HepG2 (cell line): ENCODE data around the gene CISD1. TPM values are rescaled to one million over a fixed set of nuclear protein-coding genes. Genes with fewer than 3 reads are reported as not detected.
A peak's percentile ranks its signal among the peaks of the same experiment; 100 is the strongest.

Experiments used
- BRCA1 ChIP-seq: sonication (generic); formaldehyde crosslinking; IDR thresholded peaks from 2 replicates; pipeline ENCODE4 v1.4.0; 2020; ENCODE audit warnings: missing genetic modification reagents
- CREM ChIP-seq, 2 experiments: sonication (generic) in 1 of 2; formaldehyde crosslinking in 1 of 2; IDR thresholded peaks; 2 replicates each; pipeline versions ENCODE4 v1.4.0 to v1.6.1; 2016 to 2020; ENCODE audit warnings: antibody characterized with exemption in 1 of 2, mild to moderate bottlenecking in 1 of 2, missing genetic modification reagents in 1 of 2
- HHEX ChIP-seq: IDR thresholded peaks from 2 replicates; pipeline ENCODE4 v1.6.1; 2016; ENCODE audit warnings: control low read depth
- ISL2 ChIP-seq: sonication (generic); formaldehyde crosslinking; IDR thresholded peaks from 2 replicates; pipeline ENCODE4 v1.5.0; 2020; ENCODE audit warnings: missing genetic modification reagents
- NAIF1 ChIP-seq: sonication (generic); formaldehyde crosslinking; IDR thresholded peaks from 2 replicates; pipeline ENCODE4 v1.5.0; 2020; ENCODE audit warnings: mild to moderate bottlenecking, missing genetic modification reagents, borderline replicate concordance
- NR2F6 ChIP-seq, 2 experiments: IDR thresholded peaks; 2 replicates each; pipeline ENCODE4 v1.6.1; 2016; ENCODE audit warnings: antibody characterized with exemption in 1 of 2, mild to moderate bottlenecking in 1 of 2
- RNF219 ChIP-seq: sonication (generic); formaldehyde crosslinking; IDR thresholded peaks from 2 replicates; pipeline ENCODE4 v1.5.0; 2020; ENCODE audit warnings: mild to moderate bottlenecking, missing genetic modification reagents
- SIN3B ChIP-seq: fragments of 150-350 bp; IDR thresholded peaks from 2 replicates; pipeline ENCODE4 v1.6.1; 2014; ENCODE audit warnings: low read length
- ZNF580 ChIP-seq: IDR thresholded peaks from 2 replicates; pipeline ENCODE4 v1.6.1; 2016; ENCODE audit warnings: low read depth, borderline replicate concordance
- ZNF598 ChIP-seq: sonication (generic); formaldehyde crosslinking; IDR thresholded peaks from 2 replicates; pipeline ENCODE4 v1.5.1; 2020; ENCODE audit warnings: mild to moderate bottlenecking, missing genetic modification reagents, borderline replicate concordance
- ZNF761 ChIP-seq: sonication (generic); formaldehyde crosslinking; conservative IDR thresholded peaks from 2 replicates; pipeline ENCODE4 v1.4.0; 2020; ENCODE audit warnings: mild to moderate bottlenecking, missing genetic modification reagents
- polyA plus RNA-seq, 8 experiments: library from polyadenylated mRNA; depleted of rRNA in 3 of 8; stranded (reverse) in 7 of 8; unstranded in 1 of 8; fragments of >200 nt; fragmentation: Illumina TruSeq in 4 of 8; extraction: Trizol in 4 of 8; gene quantifications; 2 replicates each; pipeline versions ENCODE4 v1.2.1 to v1.2.3, GENCODE V29; 2011 to 2016; ENCODE audit warnings: low read depth in 4 of 8, missing spikeins in 1 of 8, mixed read lengths in 1 of 8; ENCODE audit not compliant: insufficient read depth in 1 of 8
- total RNA-seq, 5 experiments: library from RNA; depleted of rRNA; stranded (reverse); fragments of >200 nt; fragmentation: Illumina TruSeq; extraction: Trizol; gene quantifications; 2 replicates each; pipeline ENCODE4 v1.2.3, GENCODE V29; 2016; ENCODE audit warnings: low read depth in 1 of 5
- TF ChIP-seq, protein P1 (sequence below): sonication (generic); formaldehyde crosslinking; IDR thresholded peaks from 2 replicates; pipeline ENCODE4 v1.5.1; 2020; ENCODE audit warnings: mild to moderate bottlenecking, missing genetic modification reagents, borderline replicate concordance
- TF ChIP-seq, protein P2 (sequence below): sonication (generic); formaldehyde crosslinking; conservative IDR thresholded peaks from 2 replicates; pipeline ENCODE4 v1.5.0; 2020; ENCODE audit warnings: missing genetic modification reagents
- TF ChIP-seq, protein P3 (sequence below), 2 experiments: sonication (generic) in 1 of 2; formaldehyde crosslinking in 1 of 2; IDR thresholded peaks; 2 replicates each; pipeline versions ENCODE4 v1.5.1 to v1.6.1; 2011 to 2020; ENCODE audit warnings: borderline replicate concordance in 1 of 2, low read depth in 1 of 2, low read length in 1 of 2, mild to moderate bottlenecking in 1 of 2, missing genetic modification reagents in 1 of 2, moderate library complexity in 1 of 2

Gene CISD1
- total and polyA plus RNA-seq, 2 of the 13 experiments (the other 11 are each of a cell fraction or from before 2014, with no cell fraction given) = 63.4 to 78.9 TPM

DNA sequence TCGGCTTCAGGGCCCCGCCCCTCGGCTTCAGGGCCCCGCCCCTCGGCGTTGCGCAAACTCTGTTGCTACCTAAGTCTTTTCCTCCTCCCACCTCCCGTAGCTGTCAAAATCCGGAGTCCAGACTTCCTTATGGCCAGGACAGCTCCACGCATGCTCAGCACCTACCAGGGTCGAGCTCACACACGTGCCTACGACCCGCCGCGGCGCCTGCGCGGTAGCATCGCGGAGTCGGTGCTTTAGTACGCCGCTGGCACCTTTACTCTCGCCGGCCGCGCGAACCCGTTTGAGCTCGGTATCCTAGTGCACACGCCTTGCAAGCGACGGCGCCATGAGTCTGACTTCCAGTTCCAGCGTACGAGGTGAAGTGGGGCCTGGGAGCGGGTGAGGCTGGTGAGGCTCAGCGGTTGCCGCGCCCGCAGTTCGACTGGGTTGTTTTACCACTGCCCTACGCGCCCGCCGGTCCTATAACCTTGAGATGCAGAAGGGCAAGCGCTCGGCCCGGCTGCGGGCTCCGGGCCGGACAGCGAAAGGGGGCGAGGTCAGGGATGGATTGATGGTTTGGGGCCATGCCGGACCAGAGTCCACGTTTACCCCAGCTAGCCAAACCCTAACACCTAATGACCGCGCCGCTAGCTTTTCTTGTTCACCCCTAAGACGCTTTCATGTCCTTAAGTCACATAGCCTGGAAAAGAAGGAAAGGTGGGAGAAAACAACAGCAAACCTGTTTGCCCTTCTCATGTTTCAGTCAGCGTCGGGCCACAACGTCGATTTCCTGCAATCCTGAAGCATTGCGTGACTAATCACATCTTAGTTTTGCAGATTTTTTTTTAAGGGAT is at the start of gene CISD1 (continued):
- TF ChIP-seq, protein P1, sequence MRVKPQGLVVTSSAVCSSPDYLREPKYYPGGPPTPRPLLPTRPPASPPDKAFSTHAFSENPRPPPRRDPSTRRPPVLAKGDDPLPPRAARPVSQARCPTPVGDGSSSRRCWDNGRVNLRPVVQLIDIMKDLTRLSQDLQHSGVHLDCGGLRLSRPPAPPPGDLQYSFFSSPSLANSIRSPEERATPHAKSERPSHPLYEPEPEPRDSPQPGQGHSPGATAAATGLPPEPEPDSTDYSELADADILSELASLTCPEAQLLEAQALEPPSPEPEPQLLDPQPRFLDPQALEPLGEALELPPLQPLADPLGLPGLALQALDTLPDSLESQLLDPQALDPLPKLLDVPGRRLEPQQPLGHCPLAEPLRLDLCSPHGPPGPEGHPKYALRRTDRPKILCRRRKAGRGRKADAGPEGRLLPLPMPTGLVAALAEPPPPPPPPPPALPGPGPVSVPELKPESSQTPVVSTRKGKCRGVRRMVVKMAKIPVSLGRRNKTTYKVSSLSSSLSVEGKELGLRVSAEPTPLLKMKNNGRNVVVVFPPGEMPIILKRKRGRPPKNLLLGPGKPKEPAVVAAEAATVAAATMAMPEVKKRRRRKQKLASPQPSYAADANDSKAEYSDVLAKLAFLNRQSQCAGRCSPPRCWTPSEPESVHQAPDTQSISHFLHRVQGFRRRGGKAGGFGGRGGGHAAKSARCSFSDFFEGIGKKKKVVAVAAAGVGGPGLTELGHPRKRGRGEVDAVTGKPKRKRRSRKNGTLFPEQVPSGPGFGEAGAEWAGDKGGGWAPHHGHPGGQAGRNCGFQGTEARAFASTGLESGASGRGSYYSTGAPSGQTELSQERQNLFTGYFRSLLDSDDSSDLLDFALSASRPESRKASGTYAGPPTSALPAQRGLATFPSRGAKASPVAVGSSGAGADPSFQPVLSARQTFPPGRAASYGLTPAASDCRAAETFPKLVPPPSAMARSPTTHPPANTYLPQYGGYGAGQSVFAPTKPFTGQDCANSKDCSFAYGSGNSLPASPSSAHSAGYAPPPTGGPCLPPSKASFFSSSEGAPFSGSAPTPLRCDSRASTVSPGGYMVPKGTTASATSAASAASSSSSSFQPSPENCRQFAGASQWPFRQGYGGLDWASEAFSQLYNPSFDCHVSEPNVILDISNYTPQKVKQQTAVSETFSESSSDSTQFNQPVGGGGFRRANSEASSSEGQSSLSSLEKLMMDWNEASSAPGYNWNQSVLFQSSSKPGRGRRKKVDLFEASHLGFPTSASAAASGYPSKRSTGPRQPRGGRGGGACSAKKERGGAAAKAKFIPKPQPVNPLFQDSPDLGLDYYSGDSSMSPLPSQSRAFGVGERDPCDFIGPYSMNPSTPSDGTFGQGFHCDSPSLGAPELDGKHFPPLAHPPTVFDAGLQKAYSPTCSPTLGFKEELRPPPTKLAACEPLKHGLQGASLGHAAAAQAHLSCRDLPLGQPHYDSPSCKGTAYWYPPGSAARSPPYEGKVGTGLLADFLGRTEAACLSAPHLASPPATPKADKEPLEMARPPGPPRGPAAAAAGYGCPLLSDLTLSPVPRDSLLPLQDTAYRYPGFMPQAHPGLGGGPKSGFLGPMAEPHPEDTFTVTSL (CRISPR knock-in tag) = no peak
- peak; percentile 96; the same call in 1 of the 2 replicates for TF ChIP-seq RNF219 (CRISPR knock-in tag)
- TF ChIP-seq, protein P2, sequence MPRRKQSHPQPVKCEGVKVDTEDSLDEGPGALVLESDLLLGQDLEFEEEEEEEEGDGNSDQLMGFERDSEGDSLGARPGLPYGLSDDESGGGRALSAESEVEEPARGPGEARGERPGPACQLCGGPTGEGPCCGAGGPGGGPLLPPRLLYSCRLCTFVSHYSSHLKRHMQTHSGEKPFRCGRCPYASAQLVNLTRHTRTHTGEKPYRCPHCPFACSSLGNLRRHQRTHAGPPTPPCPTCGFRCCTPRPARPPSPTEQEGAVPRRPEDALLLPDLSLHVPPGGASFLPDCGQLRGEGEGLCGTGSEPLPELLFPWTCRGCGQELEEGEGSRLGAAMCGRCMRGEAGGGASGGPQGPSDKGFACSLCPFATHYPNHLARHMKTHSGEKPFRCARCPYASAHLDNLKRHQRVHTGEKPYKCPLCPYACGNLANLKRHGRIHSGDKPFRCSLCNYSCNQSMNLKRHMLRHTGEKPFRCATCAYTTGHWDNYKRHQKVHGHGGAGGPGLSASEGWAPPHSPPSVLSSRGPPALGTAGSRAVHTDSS (CRISPR knock-in tag) = no peak
- TF ChIP-seq ZNF580 (CRISPR knock-in tag) = peak; percentile 98
- peak; percentile 88; the same call in 1 of the 2 replicates for TF ChIP-seq ZNF598
- TF ChIP-seq ZNF761 (CRISPR knock-in tag) = peak; percentile 96
- TF ChIP-seq HHEX (CRISPR knock-in tag) = 0 out of 2 replicates have a peak, but pooled peaks have one; percentile 34
- TF ChIP-seq BRCA1 (CRISPR knock-in tag) = peak; percentile 75
- TF ChIP-seq NAIF1 (CRISPR knock-in tag) = peak; percentile 72
- TF ChIP-seq, protein P3, sequence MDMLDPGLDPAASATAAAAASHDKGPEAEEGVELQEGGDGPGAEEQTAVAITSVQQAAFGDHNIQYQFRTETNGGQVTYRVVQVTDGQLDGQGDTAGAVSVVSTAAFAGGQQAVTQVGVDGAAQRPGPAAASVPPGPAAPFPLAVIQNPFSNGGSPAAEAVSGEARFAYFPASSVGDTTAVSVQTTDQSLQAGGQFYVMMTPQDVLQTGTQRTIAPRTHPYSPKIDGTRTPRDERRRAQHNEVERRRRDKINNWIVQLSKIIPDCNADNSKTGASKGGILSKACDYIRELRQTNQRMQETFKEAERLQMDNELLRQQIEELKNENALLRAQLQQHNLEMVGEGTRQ (IDR thresholded peaks at IDR 0.05; ENCODE audit: low read depth, low read length) = peak; percentile 76
- TF ChIP-seq, protein P3 (CRISPR knock-in tag; IDR thresholded peaks at IDR 0.05; ENCODE audit: borderline replicate concordance) = peak; percentile 78
- peak; percentile 77 for TF ChIP-seq ISL2
- 0 out of 2 replicates have a peak, but pooled peaks have one; percentile 32 for TF ChIP-seq NR2F6 (IDR thresholded peaks at IDR 0.05)
- TF ChIP-seq NR2F6 (CRISPR knock-in tag; IDR thresholded peaks at IDR 0.05) = no peak; the same call in 1 of the 2 replicates
- no peak for TF ChIP-seq CREM (IDR thresholded peaks at IDR 0.05)
- no peak for TF ChIP-seq CREM (CRISPR knock-in tag; IDR thresholded peaks at IDR 0.05)
- TF ChIP-seq SIN3B = no peak
